ENCODE data around the gene PROM2. TPM values are rescaled to one million over a fixed set of nuclear protein-coding genes. Genes with fewer than 3 reads are reported as not detected.

Gene PROM2
- total and polyA plus RNA-seq, 10 of the 15 experiments (the other 5 are each of a cell fraction or from before 2014, with no cell fraction given) = 0.01 to 0.04 TPM; not detected in 8

DNA sequence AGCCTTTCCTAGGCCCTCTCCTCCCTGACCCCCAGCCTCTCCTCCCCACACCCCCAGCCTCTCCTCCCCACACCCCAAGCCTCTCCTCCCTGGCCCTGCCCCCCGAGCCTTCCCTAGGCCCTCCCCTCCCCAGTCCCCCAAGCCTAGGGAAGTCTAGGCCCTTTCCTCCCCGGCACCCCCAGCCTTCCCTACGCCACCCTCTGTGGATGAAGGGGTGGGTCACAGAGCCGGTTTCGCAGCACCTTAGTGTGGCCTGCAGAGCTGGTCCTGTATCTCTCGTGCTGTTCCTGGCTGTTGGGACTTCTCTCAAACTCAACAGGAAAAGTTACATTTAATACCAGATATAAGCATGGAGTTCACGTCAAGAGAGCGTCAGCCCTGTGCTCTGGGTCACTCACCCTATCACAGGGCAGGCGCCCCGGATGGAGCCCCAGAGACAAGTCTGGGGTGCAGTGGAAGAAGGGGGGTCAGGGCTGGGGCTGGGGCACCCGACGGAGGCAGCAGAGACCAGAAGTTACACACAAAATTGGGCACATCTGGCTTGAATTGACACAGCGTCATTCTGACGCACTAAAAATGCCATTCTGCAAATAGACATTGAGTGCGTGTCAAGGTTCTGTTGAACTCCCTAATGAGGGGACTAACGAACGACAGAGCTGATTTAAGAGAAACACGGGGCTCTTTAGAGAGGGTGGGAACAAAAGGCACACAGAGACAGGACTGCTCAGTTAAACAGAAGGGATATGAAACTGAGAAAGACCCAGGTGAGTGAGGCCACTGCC, 46.9 kb downstream of the PROM2 start:
- DNase-seq (ENCODE audit: low read depth, low spot score) (no peak), FAIRE-seq (no peak), ATAC-seq (no peak)
- POLR2A ChIA-PET = no interaction called here
- Histone ChIP-seq H3K4me3 (no peak overlapping the region), H3K27me3 (replicated peaks in 1 of 2; ENCODE audit: control insufficient read depth in 2 of 2, insufficient read depth in 2 of 2, low read length in 1 of 2) (no peaks in the 10 kb centered on the region; a peak in 1 of 4 replicates), H3K9me3 (replicated peaks; ENCODE audit: control insufficient read depth, insufficient read depth, low read length) (no peaks in the 10 kb centered on the region), H3K4me2 (ENCODE audit: control insufficient read depth, insufficient read depth) (no peak overlapping the region), H3K4me1 (ENCODE audit: control insufficient read depth, insufficient read depth, low read length) (no peaks in the 10 kb centered on the region), H3K27ac (ENCODE audit: control insufficient read depth, insufficient read depth) (no peak overlapping the region), H3K79me2 (ENCODE audit: control insufficient read depth, insufficient read depth, low read length) (no peaks in the 10 kb centered on the region), H3K9ac (ENCODE audit: control insufficient read depth, insufficient read depth, low read length) (no peak overlapping the region), H2AFZ (ENCODE audit: control insufficient read depth, low read depth, low read length) (no peak overlapping the region), H4K20me1 (ENCODE audit: control insufficient read depth, insufficient read depth) (no peaks in the 10 kb centered on the region), H3K36me3 (ENCODE audit: control insufficient read depth in 2 of 2, insufficient read depth in 2 of 2, low read length in 1 of 2) (no peaks in the 10 kb centered on the region)
- SMC1A ChIA-PET (ENCODE audit: uncharacterized antibody, unreplicated experiment) = no interaction called here
- CTCF ChIA-PET = no interaction called here
- intact Hi-C loops (cut with micrococcal nuclease; ENCODE audit: unreplicated experiment) = no loop called here
- no peak for TF ChIP-seq RAD51 (IDR thresholded peaks at IDR 0.05)
- TF ChIP-seq RAD21 (IDR thresholded peaks at IDR 0.05; ENCODE audit: insufficient read depth, low read depth, low read length) = no peak
- TF ChIP-seq BHLHE40 (IDR thresholded peaks at IDR 0.05; ENCODE audit: borderline replicate concordance in 1 of 2, low read depth in 2 of 2, low read length in 1 of 2) = no peak
- TF ChIP-seq HDGF (IDR thresholded peaks at IDR 0.05) = no peak
- no peak for TF ChIP-seq POU2F2 (IDR thresholded peaks at IDR 0.05; ENCODE audit: borderline replicate concordance, low read depth, low read length)
- no peak for TF ChIP-seq RUNX3 (IDR thresholded peaks at IDR 0.05; ENCODE audit: low read length)
- TF ChIP-seq, protein P1, sequence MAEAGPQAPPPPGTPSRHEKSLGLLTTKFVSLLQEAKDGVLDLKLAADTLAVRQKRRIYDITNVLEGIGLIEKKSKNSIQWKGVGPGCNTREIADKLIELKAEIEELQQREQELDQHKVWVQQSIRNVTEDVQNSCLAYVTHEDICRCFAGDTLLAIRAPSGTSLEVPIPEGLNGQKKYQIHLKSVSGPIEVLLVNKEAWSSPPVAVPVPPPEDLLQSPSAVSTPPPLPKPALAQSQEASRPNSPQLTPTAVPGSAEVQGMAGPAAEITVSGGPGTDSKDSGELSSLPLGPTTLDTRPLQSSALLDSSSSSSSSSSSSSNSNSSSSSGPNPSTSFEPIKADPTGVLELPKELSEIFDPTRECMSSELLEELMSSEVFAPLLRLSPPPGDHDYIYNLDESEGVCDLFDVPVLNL (IDR thresholded peaks at IDR 0.05; ENCODE audit: low read depth, low read length) = no peak
- no peak for TF ChIP-seq NFYA (IDR thresholded peaks at IDR 0.05; ENCODE audit: borderline replicate concordance, low read depth, low read length)
- TF ChIP-seq SIX5 (IDR thresholded peaks at IDR 0.05; ENCODE audit: low read depth, low read length, severe bottlenecking) = no peak
- TF ChIP-seq LARP7 (IDR thresholded peaks at IDR 0.05) = no peak
- no peak for TF ChIP-seq NR2C2 (IDR thresholded peaks at IDR 0.05; ENCODE audit: borderline replicate concordance, control insufficient read depth, insufficient read length, low read depth)
- BruUV-seq (replicated peaks) = no TSS peak
- WGBS (ENCODE audit: insufficient coverage, insufficient replicate concordance, low lambda C conversion rate, missing lambda C conversion rate) = 38% methylated on average over 16 of the region's 18 CpGs
- RAD21 ChIA-PET (ENCODE audit: unreplicated experiment) = no interaction called here
- in situ Hi-C loops (cut with MboI) = no loop called here
